B cell (primary cell): ENCODE data around the gene CHRM1. TPM values are rescaled to one million over a fixed set of nuclear protein-coding genes. Genes with fewer than 3 reads are reported as not detected.

Experiments used
- ATAC-seq: fragments of 200-7000 bp; cut with Tn5 transposase; one replicate; pipeline ENCODE4 v1.10.0; 2021; ENCODE audit warnings: low read depth, mild to moderate bottlenecking, moderate number of reproducible peaks, moderate library complexity
- CTCF ChIA-PET: fragments of 350-600 bp; sonication (Branson Sonifier 250); formaldehyde crosslinking; loops from one replicate; lab custom pipeline; 2021; ENCODE audit warnings: antibody characterized with exemption, inconsistent platforms; lab: Charles Lee
- POLR2A ChIA-PET: fragments of 350-600 bp; sonication (Branson Sonifier 250); formaldehyde crosslinking; loops from one replicate; lab custom pipeline; 2021; ENCODE audit warnings: antibody characterized with exemption; lab: Charles Lee
- DNase-seq: peaks from one replicate; pipeline ENCODE4 v3.0.0; 2013
- H2AFZ ChIP-seq: 2 replicates; pipeline ENCODE4 v1.6.1; 2012; ENCODE audit warnings: mild to moderate bottlenecking, low read depth, low read length; ENCODE audit not compliant: insufficient read depth, poor library complexity, severe bottlenecking
- H3K27ac ChIP-seq, 2 donors: 1 replicate in 1 of 2; 2 replicates in 1 of 2; pipeline ENCODE4 v1.5.1; 2012 to 2013; ENCODE audit warnings: low read length in 2 of 2, mild to moderate bottlenecking in 2 of 2, moderate library complexity in 1 of 2
- H3K27me3 ChIP-seq, 4 experiments: fragments of 200-600 bp in 1 of 4; sonication (generic) in 1 of 4; replicated peaks in 1 of 4; 1 replicate in 2 of 4; 2 replicates in 2 of 4; pipeline versions ENCODE4 v1.6.1 to v1.7.0; 2013 to 2016; ENCODE audit warnings: low read length in 3 of 4, mild to moderate bottlenecking in 2 of 4, mixed read lengths in 1 of 4, moderate library complexity in 1 of 4; ENCODE audit not compliant: insufficient read depth in 4 of 4, control insufficient read depth in 3 of 4; ENCODE audit errors: control extremely low read depth in 1 of 4
- H3K36me3 ChIP-seq, 2 experiments: replicated peaks in 1 of 2; 1 replicate in 1 of 2; 2 replicates in 1 of 2; pipeline versions ENCODE4 v1.6.1 to v1.7.1; 2013; ENCODE audit warnings: low read length in 1 of 2; ENCODE audit not compliant: insufficient read depth in 2 of 2, control insufficient read depth in 1 of 2; ENCODE audit errors: control extremely low read depth in 1 of 2, extremely low read depth in 1 of 2
- H3K4me1 ChIP-seq, 2 donors: fragments of 200-600 bp in 1 of 2; sonication (generic) in 1 of 2; 1 replicate in 1 of 2; 2 replicates in 1 of 2; pipeline versions ENCODE4 v1.5.1 to v1.6.1; 2013 to 2017; ENCODE audit warnings: low read length in 2 of 2; ENCODE audit not compliant: control insufficient read depth in 2 of 2, insufficient read depth in 2 of 2
- H3K4me2 ChIP-seq: replicated peaks from 2 replicates; pipeline ENCODE3; 2012; ENCODE audit warnings: mild to moderate bottlenecking, low read depth, low read length; ENCODE audit not compliant: poor library complexity, severe bottlenecking
- H3K4me3 ChIP-seq, 5 experiments: fragments of 200-600 bp in 1 of 5; sonication (generic) in 1 of 5; 1 replicate in 3 of 5; 2 replicates in 2 of 5; pipeline versions ENCODE4 v1.5.1 to v1.7.0; 2011 to 2016; ENCODE audit warnings: low read length in 4 of 5, mild to moderate bottlenecking in 4 of 5, low read depth in 2 of 5, control low read depth in 1 of 5, moderate library complexity in 1 of 5; ENCODE audit not compliant: insufficient read depth in 1 of 5; ENCODE audit errors: control extremely low read depth in 1 of 5, extremely low read depth in 1 of 5
- H3K79me2 ChIP-seq: fragments of 200-600 bp; sonication (generic); one replicate; pipeline ENCODE4 v1.6.0; 2016; ENCODE audit warnings: low read length; ENCODE audit not compliant: control insufficient read depth, insufficient read depth
- H3K9ac ChIP-seq: fragments of 200-600 bp; sonication (generic); 2 replicates; pipeline ENCODE4 v1.6.1; 2017; ENCODE audit warnings: mild to moderate bottlenecking, low read length, moderate library complexity
- H3K9me3 ChIP-seq, 3 donors: one replicate each; pipeline versions ENCODE4 v1.6.1 to v1.7.1; 2013; ENCODE audit warnings: low read length in 2 of 3; ENCODE audit not compliant: control insufficient read depth in 2 of 3, insufficient read depth in 1 of 3; ENCODE audit errors: control extremely low read depth in 1 of 3
- H4K20me1 ChIP-seq: 2 replicates; pipeline ENCODE4 v1.6.0; 2012; ENCODE audit warnings: mild to moderate bottlenecking, low read length; ENCODE audit not compliant: insufficient read depth, control insufficient read depth, poor library complexity, severe bottlenecking
- H3K27ac Mint-ChIP-seq: one replicate; pipeline ENCODE4 v1.8.0; 2021; ENCODE audit warnings: mixed read lengths
- H3K27me3 Mint-ChIP-seq: one replicate; pipeline ENCODE4 v1.8.0; 2021; ENCODE audit warnings: mixed read lengths
- H3K4me1 Mint-ChIP-seq: one replicate; pipeline ENCODE4 v1.8.0; 2021; ENCODE audit warnings: mixed read lengths
- H3K4me3 Mint-ChIP-seq: one replicate; pipeline ENCODE4 v1.8.0; 2021; ENCODE audit warnings: mixed read lengths
- H3K9me3 Mint-ChIP-seq: one replicate; pipeline ENCODE4 v1.8.0; 2022; ENCODE audit warnings: mixed read lengths; ENCODE audit not compliant: insufficient read depth
- EZH2 ChIP-seq: IDR thresholded peaks from 2 replicates; pipeline ENCODE4 v1.6.1; 2012; ENCODE audit warnings: borderline replicate concordance, low read depth, mild to moderate bottlenecking, moderate library complexity, low read length; ENCODE audit not compliant: insufficient read depth, poor library complexity, severe bottlenecking
- WGBS: methylation state at CpG from one replicate; pipeline ENCODE4 v1.1.5; 2013; ENCODE audit warnings: missing lambda C conversion rate; ENCODE audit not compliant: insufficient coverage; 5-methylcytosine and 5-hydroxymethylcytosine counted together
- intact Hi-C: fragments of 100-400 bp; cut with micrococcal nuclease; formaldehyde crosslinking; loops from one replicate; pipeline ENCODE4 v1.10.0; 2022
- polyA plus RNA-seq: library from polyadenylated mRNA; depleted of rRNA; stranded (reverse); fragments of >200 nt; gene quantifications from 2 replicates; pipeline ENCODE4 v1.2.3, GENCODE V29; 2012
- total RNA-seq, 2 donors: library from RNA; stranded (reverse); fragments of 120-200 nt in 1 of 2; gene quantifications; 1 replicate in 1 of 2; 2 replicates in 1 of 2; pipeline versions ENCODE4 v1.2.3 to v1.2.4, GENCODE V29; 2013 to 2022
- TF ChIP-seq, protein P1 (sequence below): fragments of 200-600 bp; IDR thresholded peaks from one replicate; pipeline ENCODE4 v1.8.0; 2022; ENCODE audit warnings: antibody characterized with exemption, mild to moderate bottlenecking

CHRM1 gene
- total and polyA plus RNA-seq, 2 donors (not counting 1 experiment from before 2014, with no cell fraction given) = not detected

- Mint-ChIP-seq H3K4me1 (peaks cover 7% of the 10 kb centered on the region), H3K27me3 (peaks cover 57% of the 10 kb centered on the region), H3K9me3 (no peaks in the 10 kb centered on the region), H3K4me3 (no peak overlapping the region), H3K27ac (no peak overlapping the region)
- no peaks in the 10 kb centered on the region for H3K79me2 ChIP-seq
- H3K36me3 ChIP-seq = no peaks in the 10 kb centered on the region
- no peak for ATAC-seq
- ChIA-PET POLR2A (no interaction called here), CTCF (interaction anchor here (2.4 kb wide), 1 partner anchor 25 kb away, joined by 10 read pairs; no protein-coding TSS in a partner anchor)
- H2AFZ ChIP-seq = no peak overlapping the region
- peaks cover 4 to 9% of the 10 kb centered on the region in 2 donors for H3K4me1 ChIP-seq
- peaks cover 0 to 50% (median 16%) of the 10 kb centered on the region in 4 experiments for H3K27me3 ChIP-seq
- intact Hi-C loops = no loop called here
- H3K27ac ChIP-seq = no peak overlapping the region
- TF ChIP-seq, protein P1, sequence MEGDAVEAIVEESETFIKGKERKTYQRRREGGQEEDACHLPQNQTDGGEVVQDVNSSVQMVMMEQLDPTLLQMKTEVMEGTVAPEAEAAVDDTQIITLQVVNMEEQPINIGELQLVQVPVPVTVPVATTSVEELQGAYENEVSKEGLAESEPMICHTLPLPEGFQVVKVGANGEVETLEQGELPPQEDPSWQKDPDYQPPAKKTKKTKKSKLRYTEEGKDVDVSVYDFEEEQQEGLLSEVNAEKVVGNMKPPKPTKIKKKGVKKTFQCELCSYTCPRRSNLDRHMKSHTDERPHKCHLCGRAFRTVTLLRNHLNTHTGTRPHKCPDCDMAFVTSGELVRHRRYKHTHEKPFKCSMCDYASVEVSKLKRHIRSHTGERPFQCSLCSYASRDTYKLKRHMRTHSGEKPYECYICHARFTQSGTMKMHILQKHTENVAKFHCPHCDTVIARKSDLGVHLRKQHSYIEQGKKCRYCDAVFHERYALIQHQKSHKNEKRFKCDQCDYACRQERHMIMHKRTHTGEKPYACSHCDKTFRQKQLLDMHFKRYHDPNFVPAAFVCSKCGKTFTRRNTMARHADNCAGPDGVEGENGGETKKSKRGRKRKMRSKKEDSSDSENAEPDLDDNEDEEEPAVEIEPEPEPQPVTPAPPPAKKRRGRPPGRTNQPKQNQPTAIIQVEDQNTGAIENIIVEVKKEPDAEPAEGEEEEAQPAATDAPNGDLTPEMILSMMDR = no peak
- TF ChIP-seq EZH2 = no peak
- H3K9me3 ChIP-seq = peaks cover 0 to 8% (median 0%) of the 10 kb centered on the region in 3 donors
- no peak overlapping the region for H3K9ac ChIP-seq
- no peak for DNase-seq
- no peaks in the 10 kb centered on the region for H4K20me1 ChIP-seq
- no peak overlapping the region for H3K4me2 ChIP-seq
- WGBS = 73% methylated on average over 6 of the region's 8 CpGs
- no peak overlapping the region for H3K4me3 ChIP-seq
Measured at GRCh38 chr11:62931499-62932278, 10.5 kb upstream of the CHRM1 start.

DNA sequence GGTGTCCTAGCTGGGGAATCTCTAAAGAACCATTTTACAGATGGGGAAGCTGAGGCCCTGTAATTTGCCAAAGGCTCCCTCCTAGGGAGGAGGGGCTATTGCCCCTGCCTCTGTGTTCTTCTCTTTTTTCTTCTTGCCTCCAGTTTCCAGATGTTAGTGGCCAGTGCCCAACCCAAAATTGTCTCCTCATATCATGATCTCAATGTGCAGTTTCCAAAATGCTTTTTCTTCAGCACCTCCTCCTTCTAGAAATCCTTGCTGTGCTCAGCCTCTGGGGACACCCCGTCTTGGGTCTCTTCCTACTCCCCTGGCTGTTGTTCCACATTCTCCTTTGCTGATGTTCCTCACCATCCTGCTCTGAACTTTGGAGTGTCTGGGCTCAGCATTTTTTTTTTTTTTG is 9.5 kb upstream of the CHRM1 start:
- Mint-ChIP-seq H3K4me1 (peaks cover 15% of the 10 kb centered on the region), H3K27me3 (peaks cover 64% of the 10 kb centered on the region), H3K9me3 (no peaks in the 10 kb centered on the region), H3K27ac (no peak overlapping the region), H3K4me3 (no peak overlapping the region)
- Histone ChIP-seq H3K27me3 (peaks cover 0 to 60% (median 23%) of the 10 kb centered on the region in 4 experiments), H3K4me2 (no peak overlapping the region), H3K36me3 (no peaks in the 10 kb centered on the region), H3K4me3 (no peak overlapping the region), H3K9me3 (peaks cover 0 to 17% (median 0%) of the 10 kb centered on the region in 3 donors), H4K20me1 (no peaks in the 10 kb centered on the region), H3K9ac (no peak overlapping the region), H3K4me1 (peaks cover 14 to 19% of the 10 kb centered on the region in 2 donors), H3K79me2 (no peaks in the 10 kb centered on the region), H2AFZ (no peak overlapping the region), H3K27ac (no peak overlapping the region)
- no peak for ATAC-seq
- intact Hi-C loops = no loop called here
- POLR2A ChIA-PET = no interaction called here
- CTCF ChIA-PET = interaction anchor here (2.4 kb wide), 1 partner anchor 24 kb away, joined by 10 read pairs; no protein-coding TSS in a partner anchor
- WGBS = 46% methylated on average over 1 of the region's 1 CpG
- TF ChIP-seq, protein P1 = no peak
- DNase-seq = no peak
